ENCODE data around the gene DDX21.
A peak's percentile ranks its signal among the peaks of the same experiment; 100 is the strongest.
"Not testable (repeated sequence)": the region's sequence is repeated elsewhere in the genome, so short reads cannot be mapped to it uniquely, and the experiment has no call there.

Gene DDX21

DNA sequence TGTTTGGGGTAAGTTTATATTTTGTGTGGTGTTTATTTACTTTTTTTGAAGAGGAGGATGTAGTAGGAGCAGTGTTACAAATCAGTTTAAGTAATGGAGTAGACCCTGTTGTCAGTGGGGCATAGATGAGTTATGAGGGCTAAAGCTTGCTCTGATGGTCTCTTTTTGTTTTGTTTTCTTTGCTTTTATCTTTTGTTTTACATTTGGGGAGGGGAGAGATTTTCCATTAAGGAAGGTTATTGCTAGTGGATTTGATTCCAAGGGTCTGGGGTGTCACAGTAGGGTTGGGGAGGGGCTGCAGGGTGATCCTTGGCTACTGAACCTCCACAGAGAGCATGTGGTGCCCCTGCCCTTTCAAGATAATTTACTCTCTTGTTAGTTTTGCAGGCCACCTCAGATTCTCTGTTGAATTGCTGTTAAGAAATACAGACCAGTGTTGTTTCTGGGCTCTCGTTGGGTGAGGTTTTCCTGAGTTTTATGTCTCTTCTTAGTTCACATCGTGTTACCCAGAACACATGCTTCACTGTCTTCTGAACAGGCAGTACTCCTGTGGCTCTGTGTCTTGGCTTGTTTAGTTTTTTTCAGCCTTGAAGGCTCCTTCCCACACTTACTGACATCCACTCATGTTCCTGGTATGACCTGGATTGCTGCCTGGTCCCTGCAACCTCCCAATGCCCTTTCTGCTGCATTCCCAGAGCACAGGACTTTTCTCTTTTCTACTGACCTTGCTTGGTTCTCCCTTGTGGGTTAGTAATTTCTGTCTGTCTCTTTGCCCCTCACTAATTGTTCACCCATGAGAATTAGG, 36.9 kb downstream of the DDX21 start:
- no peak overlapping the region for H3K27ac ChIP-seq
- no peak for TF ChIP-seq ZFX (IDR thresholded peaks at IDR 0.05)
- TF ChIP-seq, protein P1, sequence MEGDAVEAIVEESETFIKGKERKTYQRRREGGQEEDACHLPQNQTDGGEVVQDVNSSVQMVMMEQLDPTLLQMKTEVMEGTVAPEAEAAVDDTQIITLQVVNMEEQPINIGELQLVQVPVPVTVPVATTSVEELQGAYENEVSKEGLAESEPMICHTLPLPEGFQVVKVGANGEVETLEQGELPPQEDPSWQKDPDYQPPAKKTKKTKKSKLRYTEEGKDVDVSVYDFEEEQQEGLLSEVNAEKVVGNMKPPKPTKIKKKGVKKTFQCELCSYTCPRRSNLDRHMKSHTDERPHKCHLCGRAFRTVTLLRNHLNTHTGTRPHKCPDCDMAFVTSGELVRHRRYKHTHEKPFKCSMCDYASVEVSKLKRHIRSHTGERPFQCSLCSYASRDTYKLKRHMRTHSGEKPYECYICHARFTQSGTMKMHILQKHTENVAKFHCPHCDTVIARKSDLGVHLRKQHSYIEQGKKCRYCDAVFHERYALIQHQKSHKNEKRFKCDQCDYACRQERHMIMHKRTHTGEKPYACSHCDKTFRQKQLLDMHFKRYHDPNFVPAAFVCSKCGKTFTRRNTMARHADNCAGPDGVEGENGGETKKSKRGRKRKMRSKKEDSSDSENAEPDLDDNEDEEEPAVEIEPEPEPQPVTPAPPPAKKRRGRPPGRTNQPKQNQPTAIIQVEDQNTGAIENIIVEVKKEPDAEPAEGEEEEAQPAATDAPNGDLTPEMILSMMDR (conservative IDR thresholded peaks at IDR 0.05), result no peak

GRCh38 chr10:68997211-68997610, 41.2 kb downstream of the DDX21 start:
- TF ChIP-seq, protein P1 (conservative IDR thresholded peaks at IDR 0.05), result no peak
- no peak for TF ChIP-seq ZFX (IDR thresholded peaks at IDR 0.05)

GRCh38 chr10:69004821-69005220, 48.9 kb downstream of the DDX21 start:
- no peak overlapping the region for H3K27ac ChIP-seq
- no peak for TF ChIP-seq ZFX (IDR thresholded peaks at IDR 0.05)
- TF ChIP-seq, protein P1 (conservative IDR thresholded peaks at IDR 0.05), result peak; percentile 62

More at GRCh38 chr10:68997211-68997610, 41.2 kb downstream of the DDX21 start:
- H3K27ac ChIP-seq, result no peak overlapping the region

DNA sequence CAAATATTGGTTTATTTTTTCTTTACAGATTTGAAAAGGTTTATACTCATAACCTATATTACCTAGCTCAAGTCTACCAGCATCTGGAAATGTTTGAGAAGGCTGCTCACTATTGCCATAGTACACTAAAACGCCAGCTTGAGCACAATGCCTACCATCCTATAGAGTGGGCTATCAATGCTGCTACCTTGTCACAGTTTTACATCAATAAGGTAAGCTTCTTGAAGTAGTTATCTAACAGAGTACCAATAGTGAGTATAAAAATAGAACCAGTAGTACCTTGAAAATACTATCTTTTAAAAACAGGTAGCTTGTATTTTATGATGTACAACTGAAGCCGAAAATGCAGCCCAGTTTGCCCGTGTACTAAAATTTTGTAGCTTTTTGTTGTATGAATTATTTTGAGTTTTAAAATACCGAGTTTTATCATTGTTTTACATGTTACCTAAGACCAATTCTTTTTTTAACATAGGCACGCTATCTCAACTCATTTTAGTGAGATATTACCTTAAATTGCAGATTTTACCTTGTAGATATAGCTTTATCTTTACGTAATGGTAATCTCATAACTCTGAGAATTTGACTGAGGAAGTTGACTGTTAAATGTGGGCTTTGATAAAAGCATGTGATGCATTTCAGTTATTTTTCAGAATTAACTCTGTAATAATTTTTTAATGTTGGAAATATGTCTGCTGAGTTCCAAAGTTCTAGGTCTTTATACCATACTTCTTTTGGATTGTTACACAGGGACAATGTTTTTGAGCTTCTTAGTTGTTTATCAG, 49.9 kb downstream of the DDX21 start:
- TF ChIP-seq ZFX (IDR thresholded peaks at IDR 0.05), result no peak
- TF ChIP-seq, protein P1 (conservative IDR thresholded peaks at IDR 0.05), result no peak
- H3K27ac ChIP-seq, result no peak overlapping the region

- no peak overlapping the region for H3K27ac ChIP-seq
- no peak for TF ChIP-seq ZFX (IDR thresholded peaks at IDR 0.05)
- TF ChIP-seq, protein P1 (conservative IDR thresholded peaks at IDR 0.05), result no peak
These were observed 51.3 kb downstream of the DDX21 start for GRCh38 chr10:69007260-69007659.

DNA sequence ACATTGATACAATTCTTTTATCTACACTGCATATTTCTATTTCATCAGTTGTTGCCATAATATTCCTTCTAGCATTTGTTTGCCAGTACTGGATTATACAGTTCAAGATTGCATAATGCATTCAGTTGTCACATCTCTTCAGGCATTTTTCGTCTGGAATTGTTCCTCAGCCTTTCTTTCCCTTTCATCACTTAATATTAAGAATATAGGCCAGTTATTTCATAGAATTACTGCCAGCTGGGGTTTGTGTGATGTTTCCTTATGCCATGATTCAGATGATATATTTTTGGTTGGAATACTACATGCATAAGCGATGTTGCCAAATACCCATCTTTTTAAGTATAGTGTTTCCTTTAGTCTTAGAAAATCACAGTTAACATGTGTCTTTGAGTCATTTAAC, 53.4 kb downstream of the DDX21 start:
- no peak overlapping the region for H3K27ac ChIP-seq
- TF ChIP-seq ZFX (IDR thresholded peaks at IDR 0.05), result no peak
- TF ChIP-seq, protein P1 (conservative IDR thresholded peaks at IDR 0.05), result no peak

GRCh38 chr10:69010151-69010640, 54.2 kb downstream of the DDX21 start:
- no peak overlapping the region for H3K27ac ChIP-seq
- no peak for TF ChIP-seq ZFX (IDR thresholded peaks at IDR 0.05)
- TF ChIP-seq, protein P1 (conservative IDR thresholded peaks at IDR 0.05), result no peak

DNA sequence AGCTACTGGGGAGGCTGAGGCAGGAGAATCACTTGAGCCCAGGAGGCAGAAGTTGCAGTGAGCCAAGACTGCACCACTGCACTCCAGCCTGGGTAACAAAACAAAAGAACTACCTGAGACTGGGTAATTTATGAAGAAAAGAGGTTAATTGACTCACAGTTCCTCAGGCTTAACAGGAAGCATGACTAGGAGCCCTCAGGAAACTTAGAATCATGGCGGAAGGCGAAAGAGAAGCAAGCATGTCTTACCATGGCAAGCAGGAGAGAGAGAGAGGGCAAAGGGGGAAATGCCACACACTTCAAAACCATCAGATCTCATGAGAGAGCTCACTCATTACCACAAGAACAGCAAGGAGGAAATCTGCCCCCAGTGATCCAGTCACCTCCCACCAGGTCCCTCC, 56.8 kb downstream of the DDX21 start:
- not testable (repeated sequence) for H3K27ac ChIP-seq

All from C4-2B (cell line).